A673 (cell line): ENCODE data around the gene UTF1.

Experiments used
- EZH2 ChIP-seq: fragments of 200-600 bp; sonication (generic); IDR thresholded peaks from 2 replicates; pipeline ENCODE4 v1.6.1; 2017; ENCODE audit warnings: borderline replicate concordance, low read depth, mild to moderate bottlenecking, mixed read lengths, antibody characterized with exemption, low read length; ENCODE audit not compliant: poor library complexity, severe bottlenecking
- TF ChIP-seq, protein P1 (sequence below): fragments of 300-800, 200-600 bp; sonication (generic); conservative IDR thresholded peaks from 2 replicates; pipeline ENCODE4 v1.5.1; 2017; ENCODE audit warnings: low read depth, mild to moderate bottlenecking, antibody characterized with exemption, low read length, moderate library complexity, mixed read lengths

DNA sequence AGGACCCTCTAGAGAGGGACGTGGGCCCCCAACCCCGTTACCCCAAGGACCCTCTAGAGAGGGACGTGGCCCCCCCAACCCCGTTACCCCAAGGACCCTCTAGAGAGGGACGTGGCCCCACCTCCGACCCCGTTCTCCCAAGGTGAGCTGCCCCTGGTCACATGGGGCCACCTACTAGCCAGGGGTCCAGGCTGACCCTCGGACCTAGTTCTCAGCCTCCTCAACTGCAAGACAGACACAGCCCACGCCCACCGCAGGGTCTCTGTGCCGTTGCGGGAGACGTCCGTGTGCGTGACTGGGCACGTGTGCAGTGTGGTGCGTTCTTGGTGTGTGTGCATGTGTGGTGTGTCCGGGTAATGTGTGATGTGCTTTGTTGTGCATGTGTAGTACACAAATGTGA, 21.6 kb upstream of the UTF1 start:
- TF ChIP-seq, protein P1, sequence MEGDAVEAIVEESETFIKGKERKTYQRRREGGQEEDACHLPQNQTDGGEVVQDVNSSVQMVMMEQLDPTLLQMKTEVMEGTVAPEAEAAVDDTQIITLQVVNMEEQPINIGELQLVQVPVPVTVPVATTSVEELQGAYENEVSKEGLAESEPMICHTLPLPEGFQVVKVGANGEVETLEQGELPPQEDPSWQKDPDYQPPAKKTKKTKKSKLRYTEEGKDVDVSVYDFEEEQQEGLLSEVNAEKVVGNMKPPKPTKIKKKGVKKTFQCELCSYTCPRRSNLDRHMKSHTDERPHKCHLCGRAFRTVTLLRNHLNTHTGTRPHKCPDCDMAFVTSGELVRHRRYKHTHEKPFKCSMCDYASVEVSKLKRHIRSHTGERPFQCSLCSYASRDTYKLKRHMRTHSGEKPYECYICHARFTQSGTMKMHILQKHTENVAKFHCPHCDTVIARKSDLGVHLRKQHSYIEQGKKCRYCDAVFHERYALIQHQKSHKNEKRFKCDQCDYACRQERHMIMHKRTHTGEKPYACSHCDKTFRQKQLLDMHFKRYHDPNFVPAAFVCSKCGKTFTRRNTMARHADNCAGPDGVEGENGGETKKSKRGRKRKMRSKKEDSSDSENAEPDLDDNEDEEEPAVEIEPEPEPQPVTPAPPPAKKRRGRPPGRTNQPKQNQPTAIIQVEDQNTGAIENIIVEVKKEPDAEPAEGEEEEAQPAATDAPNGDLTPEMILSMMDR: no peak
- no peak for TF ChIP-seq EZH2
